Retina (tissue), 1 donor: ENCODE results near the gene FITM2.
"Not testable (repeated sequence)": the region's sequence is repeated elsewhere in the genome, so short reads cannot be mapped to it uniquely, and the experiment has no call there.

Source experiments
- DNase-seq: peaks from one replicate; pipeline ENCODE4 v3.0.0-alpha.2; 2016

The FITM2 gene, protein sequence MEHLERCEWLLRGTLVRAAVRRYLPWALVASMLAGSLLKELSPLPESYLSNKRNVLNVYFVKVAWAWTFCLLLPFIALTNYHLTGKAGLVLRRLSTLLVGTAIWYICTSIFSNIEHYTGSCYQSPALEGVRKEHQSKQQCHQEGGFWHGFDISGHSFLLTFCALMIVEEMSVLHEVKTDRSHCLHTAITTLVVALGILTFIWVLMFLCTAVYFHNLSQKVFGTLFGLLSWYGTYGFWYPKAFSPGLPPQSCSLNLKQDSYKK

DNA sequence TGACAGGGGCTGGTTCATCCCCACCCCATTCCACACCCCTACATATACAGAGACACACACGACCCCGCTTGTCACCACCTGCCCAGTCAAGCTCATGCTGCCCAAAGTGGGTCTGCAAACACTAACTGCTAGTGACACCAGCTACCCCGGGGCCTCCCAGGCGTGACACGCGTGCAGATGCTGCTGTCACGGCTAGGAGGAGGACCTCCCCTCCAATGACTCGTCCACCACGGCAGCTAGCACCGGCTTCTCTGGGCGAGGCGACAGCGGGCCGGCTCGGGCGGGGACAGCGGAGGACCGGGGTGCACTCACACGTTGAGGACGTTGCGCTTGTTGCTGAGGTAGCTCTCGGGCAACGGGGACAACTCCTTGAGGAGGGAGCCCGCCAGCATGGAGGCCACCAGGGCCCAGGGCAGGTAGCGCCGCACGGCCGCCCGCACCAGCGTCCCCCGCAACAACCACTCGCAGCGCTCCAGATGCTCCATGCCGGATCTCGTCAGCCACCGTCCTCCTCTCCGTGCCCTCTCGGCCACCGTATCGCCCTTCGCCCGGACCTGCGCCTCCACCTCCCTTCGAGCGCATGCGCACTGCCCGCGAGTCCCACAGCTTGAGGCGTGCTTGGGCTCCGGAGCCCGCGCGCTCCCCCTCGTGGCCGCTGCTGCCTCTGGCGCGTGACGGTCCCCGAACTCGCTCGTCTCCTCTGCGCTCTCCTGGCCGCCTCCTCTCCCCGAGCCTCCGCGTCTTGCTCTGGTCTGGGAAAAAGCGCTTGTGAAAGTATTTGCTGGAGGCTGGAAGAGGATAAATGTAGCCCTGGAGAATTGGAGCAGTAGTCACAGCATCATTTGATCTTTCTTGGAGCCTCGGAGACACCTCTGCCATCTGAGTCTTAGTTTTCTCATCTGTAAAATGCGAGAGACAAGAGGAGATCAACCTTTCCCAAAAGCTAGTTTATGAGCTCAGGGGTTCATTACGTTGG is at the start of gene FITM2:
Gene FITM2, minus strand, starts transcription at position 539 of the 976 bp plus-strand sequence. Its CDS starts 54 bp downstream, at position 485.
- DNase-seq = peak; percentile 99

DNA sequence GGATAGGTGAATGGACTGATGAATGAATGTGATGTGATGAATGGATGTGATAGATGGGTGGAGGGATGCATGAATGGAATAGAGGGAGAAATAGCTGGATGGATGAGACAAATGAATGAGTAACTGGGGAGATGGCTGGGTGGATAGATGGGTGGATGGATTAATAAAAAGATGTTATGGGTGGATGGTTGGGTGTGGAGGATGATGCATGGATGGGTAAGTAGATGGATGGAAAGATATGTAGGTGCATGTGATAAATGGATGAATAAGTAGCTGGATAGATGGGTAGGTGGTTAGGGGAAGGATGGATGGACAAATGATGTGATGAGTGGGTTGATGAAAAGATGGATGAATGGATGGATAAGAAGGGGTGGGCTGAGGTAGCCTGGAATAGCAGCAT is 49.2 kb upstream of the FITM2 start:
- DNase-seq = no peak

DNA sequence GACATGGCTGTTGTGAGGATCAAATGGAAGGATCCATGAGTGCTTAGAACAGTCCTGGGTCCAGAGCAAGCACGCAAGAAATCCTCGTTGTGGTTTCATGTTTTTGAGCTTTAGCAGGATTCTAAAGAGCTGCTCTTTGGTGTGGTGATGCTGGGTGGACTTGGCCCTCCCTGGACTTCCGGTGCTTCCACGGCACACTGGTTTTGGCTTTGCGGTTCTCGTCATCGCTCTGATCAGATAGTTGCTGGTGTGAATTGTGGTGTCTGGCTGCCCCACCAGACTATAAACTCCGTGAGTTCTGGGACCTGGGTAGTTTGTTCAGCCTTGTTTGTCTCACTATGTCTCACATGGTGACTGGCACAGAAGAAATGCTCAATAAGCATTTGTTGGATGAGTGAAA is 47.8 kb upstream of the FITM2 start:
- no peak for DNase-seq

DNA sequence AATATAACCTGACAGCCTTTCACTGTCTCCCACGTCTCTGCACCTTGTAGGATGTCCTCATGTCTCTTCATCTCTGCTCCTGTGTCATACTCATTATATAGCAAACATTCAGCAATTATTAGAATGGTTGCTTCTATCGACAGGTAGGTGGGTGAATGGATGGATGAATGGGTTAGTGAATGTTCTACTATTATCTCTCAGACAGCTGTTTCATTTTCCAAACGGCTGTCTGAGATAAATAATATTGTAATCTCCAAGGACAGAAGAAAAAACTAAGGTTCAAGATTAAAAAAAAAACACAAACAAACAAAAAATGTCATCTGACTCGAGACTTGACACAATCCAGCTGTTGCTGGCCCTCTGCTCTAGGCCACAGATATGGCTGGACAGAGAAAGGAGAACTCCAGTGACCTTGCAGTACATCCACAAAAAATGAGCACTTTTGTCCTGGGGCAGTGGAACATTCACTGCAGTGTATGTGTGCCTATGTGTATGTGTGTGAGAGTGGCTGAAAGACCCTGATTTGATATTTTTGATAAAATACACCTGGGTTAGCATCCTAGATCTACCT is 46.6 kb upstream of the FITM2 start:
- no peak for DNase-seq

DNA sequence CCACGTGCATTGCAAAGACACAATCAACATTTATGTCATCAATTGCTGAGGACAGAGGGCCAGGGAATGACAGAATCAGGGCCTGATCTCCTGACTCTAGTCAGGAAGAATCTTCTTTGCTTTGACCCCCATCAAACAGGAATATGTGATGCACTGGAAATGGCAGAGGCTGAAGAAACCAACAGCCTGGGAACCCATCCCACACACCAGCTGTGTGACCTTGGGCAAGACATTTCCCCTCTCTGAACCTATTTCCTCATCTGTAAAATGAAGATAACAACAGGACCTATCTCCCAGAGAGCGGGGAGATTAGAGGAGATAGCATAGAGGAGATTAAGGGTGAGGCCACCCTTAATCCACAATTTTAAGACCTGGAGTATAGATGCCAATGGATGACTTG is 46.0 kb upstream of the FITM2 start:
- no peak for DNase-seq

DNA sequence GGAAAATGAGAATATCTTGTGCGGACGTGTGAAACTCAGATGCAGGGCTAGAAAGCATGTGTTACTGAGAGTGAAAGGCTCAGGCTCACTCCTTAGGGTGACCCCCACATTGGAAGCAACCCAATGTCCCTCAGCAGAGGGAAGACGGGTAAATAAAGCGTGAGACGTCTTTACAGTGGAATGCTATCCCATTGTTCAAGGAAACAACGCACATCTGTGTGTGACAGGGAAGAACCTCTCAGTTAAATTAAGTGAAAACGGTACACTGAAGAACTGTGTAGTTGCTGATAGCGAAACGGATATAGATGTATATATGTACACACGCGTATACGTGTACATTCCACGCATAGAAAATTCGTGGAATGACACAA is 45.3 kb upstream of the FITM2 start:
- DNase-seq = no peak

DNA sequence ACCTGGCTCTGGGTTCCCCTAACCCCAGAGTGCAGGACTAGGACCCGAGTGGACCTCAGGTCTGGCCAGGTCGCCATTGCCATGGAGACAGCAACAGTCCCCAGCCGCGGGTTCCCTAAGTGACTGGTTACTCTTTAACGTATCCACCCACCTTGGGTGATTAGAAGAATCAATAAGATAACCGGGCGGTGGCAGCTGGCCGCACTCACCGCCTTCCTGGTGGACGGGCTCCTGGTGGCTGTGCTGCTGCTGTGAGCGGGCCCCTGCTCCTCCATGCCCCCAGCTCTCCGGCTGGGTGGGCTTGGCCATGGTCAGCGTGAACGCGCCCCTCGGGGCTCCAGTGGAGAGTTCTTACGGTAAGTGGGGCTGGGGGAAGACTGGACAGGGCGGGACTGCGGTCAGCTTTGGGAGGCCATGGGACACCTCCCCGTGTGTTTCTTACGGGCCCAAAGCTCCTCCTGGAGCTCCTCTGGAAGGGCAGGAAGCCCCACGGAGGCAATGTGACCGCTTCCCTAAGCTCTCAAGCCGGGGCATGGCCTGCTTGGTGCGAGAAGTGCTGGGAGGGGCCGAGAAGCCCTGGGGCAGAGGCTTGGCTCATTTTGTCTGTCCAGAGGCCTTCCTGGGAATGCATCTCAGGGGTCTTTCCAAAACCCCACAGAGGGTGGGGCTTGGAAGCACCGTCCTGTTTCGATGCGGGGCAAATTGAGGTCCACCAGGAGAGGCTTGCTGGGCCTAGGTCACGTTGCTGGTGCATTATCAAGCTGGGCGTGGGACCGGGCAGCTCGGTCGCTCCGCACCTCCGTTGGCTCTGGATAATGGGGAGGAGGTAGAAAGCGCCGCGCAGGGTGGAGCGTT is 44.7 kb upstream of the FITM2 start, which contains the start of gene HNF4A:
Gene HNF4A, plus strand, starts transcription at position 202 of the 855 bp plus-strand sequence. Its CDS starts 106 bp downstream, at position 308.
- no peak for DNase-seq

DNA sequence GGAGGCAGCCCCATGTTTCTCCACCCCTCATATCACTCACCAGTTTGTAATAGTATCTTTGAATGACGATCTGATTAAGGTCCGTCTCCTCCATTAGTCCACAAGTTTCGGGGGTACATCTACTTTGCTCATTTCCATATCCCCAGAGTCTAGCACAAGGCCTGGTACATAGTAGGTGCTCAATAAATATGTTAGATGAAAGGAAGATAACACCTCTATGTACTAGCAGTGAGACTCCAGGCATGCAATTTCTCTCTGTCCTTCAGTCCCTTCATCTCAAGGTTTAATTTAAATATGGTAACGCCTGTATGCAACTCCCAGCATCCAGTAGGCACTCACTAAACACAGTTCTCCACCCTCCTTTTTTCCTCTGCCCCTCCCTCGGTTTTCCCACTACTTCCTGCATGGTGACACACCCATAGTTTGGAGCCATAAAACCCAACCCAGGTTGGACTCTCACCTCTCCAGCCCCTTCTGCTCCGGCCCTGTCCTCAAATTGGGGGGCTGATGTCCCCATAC is 44.0 kb upstream of the FITM2 start:
- DNase-seq = no peak

DNA sequence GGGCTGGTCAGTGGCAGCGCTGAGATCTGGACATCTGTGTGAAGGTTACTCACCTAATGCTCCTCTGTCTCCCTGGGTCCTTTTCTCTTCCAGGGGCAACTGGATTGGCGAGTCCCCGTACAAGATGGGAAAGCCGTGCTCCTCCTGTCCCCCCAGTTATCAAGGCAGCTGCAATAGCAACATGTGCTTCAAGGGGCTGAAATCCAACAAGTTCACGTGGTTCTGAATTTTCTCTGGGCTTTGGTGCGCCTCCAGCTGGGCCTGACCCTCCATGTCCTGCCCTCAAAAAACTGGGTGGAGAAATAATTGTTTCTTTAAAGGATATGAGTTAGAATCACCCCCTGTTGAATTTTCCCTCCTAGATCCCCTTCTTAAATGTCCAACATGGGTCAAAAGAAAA is 39.6 kb upstream of the FITM2 start:
- no peak for DNase-seq

DNA sequence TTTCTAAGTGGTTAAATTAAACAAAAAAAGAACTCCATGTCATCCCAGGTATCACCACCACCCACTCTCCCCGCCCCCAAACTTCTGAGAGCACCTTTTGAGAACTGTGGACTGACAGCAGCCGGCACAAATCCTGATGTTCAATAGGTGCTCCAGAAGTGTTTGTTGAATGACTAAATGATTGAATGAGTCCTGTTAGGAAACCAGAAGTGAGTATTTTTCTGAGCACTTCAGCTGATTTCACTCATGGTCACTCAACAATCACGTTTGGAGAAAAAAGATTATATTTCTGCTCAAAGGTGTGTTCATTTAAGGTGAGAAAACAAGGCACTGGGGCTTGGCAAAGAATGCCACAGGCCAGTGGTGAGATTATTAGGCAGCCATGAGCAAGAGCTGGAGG is 38.3 kb upstream of the FITM2 start:
- no peak for DNase-seq

DNA sequence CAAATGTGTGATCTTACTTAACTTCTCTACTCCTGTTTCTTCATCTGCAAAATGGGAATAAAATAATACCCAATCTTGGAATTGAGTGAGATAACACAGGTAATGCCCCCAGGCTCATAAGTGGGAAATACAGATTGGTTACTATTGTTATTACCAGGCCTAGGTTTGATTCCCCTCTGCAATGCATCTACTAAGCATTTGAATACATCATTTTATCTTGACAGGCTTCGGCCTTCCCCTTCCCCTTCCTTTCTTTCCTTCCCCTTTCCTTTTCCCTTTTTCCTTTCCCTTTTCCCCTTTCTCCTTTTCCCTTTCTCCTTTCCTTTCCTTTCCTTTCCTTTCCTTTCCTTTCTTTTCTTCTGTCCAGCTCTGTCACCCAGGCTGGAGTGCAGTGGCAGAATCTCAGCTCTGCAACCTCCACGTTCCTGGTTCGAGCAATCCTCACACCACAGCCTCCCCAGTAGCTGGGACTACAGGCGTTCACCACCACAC is 37.2 kb upstream of the FITM2 start:
- no peak for DNase-seq

DNA sequence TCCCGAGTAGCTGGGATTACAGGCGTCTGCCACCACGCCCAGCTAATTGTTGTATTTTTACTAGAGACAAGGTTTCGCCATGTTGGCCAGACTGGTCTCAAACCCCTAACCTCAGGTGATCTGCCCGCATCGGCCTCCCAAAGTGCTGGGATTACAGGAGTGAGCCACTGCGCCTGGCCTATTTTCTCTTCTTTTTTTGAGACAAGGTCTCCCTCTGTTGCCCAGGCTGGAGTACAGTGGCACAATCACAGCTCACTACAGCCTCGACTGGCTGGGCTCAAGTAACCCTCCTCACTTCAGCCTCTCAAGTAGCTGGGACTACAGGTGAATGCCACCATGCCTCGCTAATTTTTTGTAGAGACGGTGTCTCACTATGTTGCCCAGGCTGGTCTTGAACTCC is 34.9 kb upstream of the FITM2 start:
- not testable (repeated sequence) for DNase-seq

DNA sequence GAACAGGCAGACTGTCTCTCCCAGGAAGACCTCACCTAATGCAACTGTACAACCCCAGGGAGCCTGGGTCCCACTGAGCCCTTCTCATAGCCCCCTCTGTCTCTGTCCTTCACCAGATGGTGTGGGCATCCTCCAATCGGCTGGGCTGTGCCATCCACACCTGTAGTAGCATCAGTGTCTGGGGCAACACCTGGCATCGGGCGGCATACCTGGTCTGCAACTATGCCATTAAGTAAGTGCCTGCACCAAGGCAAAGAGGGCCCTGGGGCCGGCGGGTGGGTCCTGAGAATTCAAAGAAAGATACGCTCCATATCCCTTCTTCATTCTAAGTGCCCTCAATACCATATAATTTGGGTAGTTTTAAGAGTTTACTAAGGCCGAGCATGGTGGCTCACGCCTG is 34.1 kb upstream of the FITM2 start:
- DNase-seq = no peak

DNA sequence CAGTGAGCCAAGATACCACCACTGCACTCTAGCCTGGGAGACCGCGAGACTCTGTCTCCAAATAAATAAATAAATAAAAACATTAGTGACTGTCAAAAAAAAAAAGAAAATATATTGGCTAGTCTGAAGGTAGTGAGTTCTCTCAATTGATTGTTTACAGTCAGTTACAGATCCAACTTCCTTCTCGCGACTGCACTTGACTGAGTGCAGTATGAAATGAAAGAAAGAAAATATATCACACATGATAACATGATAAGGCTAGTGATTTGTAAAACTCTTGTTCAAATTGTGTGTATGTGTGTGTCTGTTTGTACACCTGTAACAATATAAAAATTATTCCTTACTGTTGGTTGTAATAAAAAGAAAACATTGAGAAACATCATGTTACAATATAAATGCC is 33.7 kb upstream of the FITM2 start:
- DNase-seq = no peak

DNA sequence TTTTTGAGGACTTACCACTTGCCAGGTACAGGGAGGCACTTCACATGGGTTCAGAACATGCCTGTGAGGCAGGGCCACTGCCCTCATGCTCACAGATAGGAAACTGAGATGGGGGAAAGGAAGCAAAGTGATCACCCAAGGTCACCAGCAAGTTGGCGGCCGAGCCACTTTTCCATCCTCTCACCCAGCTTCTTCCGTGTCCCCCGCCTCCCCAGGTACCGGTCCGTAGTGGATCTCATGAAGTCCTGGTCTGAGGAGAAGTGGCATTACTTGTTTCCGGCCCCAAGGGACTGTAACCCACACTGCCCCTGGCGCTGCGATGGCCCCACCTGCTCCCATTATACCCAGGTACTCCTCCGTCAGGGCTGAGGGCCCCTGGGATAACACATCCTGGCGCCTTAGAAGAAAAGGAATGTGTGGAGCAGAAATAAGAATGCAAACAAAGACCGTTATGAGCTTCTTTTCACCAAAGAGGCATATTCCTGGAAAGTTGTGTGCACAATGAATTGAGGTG is 32.2 kb upstream of the FITM2 start:
- DNase-seq = no peak

DNA sequence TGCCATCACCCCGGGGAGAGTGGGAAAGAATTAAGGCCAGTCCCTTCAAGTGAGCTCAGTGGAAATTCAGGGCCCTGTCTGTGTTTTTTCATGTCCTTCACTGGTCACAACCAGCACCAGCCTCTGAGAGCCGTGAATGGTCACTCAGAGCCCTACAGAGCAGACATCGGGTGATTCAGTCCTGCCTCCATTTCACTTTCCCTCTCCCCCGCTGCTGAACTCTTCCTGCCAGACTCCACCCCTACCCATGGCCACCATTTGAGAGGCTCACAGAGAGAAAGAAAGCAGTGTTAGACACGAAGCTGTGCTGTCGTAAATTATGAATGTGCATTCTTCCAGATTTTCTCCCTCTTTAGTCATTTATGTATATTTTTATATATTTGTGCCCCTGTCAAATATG is 31.2 kb upstream of the FITM2 start:
- DNase-seq = no peak

DNA sequence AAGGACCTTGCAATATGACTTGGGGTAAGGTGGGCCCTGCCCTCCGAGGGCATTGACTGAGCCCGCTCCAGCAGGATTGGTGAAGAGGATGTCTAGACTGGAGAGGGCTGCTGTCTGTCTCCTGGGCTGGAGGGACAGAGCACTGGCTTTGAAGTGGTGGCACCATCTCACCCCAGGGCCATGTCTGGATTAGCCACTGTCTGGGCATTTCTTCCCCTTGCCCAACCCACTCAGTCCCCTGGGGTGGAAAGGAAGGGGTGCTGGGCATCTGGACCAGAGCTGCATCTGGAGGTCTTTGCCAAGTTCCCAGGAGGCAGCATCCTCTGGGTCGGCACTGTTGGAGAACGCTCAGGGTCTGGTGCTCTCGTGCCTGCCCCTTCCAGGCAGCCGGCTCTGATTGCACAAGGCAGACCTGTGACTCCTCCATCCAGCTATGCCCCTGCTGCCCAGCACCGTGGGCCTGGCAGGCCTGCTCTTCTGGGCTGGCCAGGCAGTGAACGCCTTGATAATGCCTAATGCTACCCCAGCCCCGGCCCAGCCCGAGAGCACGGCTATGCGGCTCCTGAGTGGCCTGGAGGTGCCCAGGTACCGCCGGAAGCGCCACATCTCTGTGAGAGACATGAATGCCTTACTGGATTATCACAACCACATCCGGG is 25.9 kb upstream of the FITM2 start, which contains the start of gene R3HDML:
Gene R3HDML, plus strand, starts transcription at position 319 of the 656 bp plus-strand sequence. Its CDS starts 115 bp downstream, at position 434.
- no peak for DNase-seq

DNA sequence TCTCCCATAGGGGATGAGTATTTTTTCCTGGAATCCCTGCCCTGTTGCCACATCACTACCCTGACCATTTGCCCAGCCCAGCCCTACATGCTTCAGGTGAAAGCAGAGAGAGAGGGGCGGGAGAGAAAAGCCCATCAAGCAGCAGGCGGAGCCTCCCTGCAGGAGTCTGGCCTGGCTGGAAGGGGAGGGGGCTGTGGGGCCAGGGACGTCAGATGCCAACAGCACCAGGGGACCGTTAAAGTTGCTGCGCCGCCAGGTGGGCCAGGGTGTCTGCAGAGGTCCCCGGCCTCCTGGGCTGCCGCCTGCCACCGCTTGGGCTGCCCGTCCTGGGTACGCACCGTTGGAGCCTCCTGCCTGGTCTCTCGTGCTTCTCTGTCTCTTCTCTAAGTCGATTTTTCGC is 25.1 kb upstream of the FITM2 start:
- peak; percentile 14 for DNase-seq

DNA sequence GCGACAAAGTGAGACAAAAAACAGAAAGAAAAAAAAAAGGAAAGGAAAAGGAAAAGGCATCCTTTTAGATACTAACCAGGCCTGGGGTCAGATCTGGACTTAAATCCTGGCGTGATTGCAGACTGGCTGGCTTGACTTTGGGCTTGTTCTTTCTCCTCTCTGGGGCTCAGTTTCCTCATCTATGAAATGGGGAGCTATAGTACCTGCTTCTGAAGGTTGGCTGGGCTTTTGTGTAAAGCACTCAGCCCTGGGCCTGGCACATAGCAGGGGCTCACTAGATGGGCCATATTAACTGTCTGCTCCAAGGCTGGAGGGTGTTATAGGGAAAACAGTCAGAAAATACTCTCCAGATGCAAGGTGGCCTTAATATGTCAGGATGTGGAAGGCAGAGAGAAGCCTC is 24.7 kb upstream of the FITM2 start:
- no peak for DNase-seq

DNA sequence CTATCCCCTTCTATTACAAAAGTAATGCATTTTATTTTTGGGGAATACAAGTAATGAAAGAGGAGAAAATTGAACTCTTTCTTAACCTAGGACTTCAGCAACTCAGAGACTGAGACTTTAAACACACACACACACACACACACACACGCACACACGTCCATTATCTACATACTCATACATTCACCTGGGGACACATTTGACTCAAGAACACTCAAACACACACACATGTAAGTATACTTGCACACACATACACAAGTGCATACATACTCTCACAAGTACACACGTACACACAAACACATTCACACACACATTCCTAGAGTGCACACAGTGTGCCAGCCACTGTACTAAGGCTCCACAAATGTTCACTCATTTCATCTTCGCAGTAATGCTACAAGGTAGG is 23.7 kb upstream of the FITM2 start:
- DNase-seq = no peak

DNA sequence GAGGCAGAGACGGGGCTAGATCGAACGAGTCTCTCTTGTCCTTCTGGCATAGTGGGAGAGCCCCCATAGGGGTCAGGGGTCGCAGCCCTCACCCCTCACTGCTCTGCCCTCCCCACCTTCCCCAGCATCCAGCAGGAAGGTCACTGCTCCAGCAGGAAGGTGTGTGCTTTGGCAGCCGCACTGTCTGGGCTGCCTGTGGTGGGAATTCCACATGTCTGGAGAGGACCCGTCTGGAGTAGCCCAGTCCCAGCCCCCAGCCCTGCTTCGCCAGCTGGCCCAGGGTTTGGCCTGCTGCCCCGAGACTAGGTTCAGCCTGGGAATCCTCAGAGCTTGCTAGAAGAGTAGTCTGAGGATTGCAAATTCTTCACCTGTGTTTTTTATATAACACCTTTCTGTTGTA is 23.3 kb upstream of the FITM2 start:
- no peak for DNase-seq
